ENCODE measurements around the gene SEMA6C. TPM values are rescaled to one million over a fixed set of nuclear protein-coding genes. Genes with fewer than 3 reads are reported as not detected.
A peak's percentile ranks its signal among the peaks of the same experiment; 100 is the strongest.

The SEMA6C gene
- polyA plus RNA-seq, 1 donor (not counting 4 experiments of a cell fraction or from before 2014, with no cell fraction given), result 0.93 TPM

- H3K9ac ChIP-seq (ENCODE audit: control insufficient read depth, extremely low read depth, insufficient read depth, low read length), result no peak overlapping the region
- peaks cover 27% of the 10 kb centered on the region for H3K4me1 ChIP-seq (ENCODE audit: control insufficient read depth, extremely low read depth, insufficient read depth, low read length)
- H3K4me3 ChIP-seq (ENCODE audit: control insufficient read depth in 2 of 3, extremely low read depth in 1 of 3, insufficient read depth in 2 of 3, low read depth in 1 of 3, low read length in 3 of 3), result no peak overlapping the region
- dilution Hi-C loops (cut with MboI; ENCODE audit: extremely low pct_ligation_motif_present, low sequenced_read_pairs), result no loop called here
- H3K9me1 ChIP-seq (ENCODE audit: control insufficient read depth, extremely low read depth, insufficient read depth, low read length), result no peaks in the 10 kb centered on the region
- TF ChIP-seq CTCF (optimal IDR thresholded peaks at IDR 0.05 in 1 of 3, IDR thresholded peaks at IDR 0.05 in 1 of 3, conservative IDR thresholded peaks at IDR 0.05 in 1 of 3; ENCODE audit: extremely low read depth in 1 of 3, insufficient read depth in 2 of 3, low read length in 3 of 3) (no peak), EZH2 (IDR thresholded peaks at IDR 0.05; ENCODE audit: low read length) (no peak)
- H4K20me1 ChIP-seq (ENCODE audit: control insufficient read depth, extremely low read depth, insufficient read depth, low read length), result no peaks in the 10 kb centered on the region
- no peaks in the 10 kb centered on the region for H3K27me3 ChIP-seq (ENCODE audit: control insufficient read depth, extremely low read depth, insufficient read depth, low read length)
- peak overlapping the region; percentile 94 for H3K27ac ChIP-seq (ENCODE audit: control insufficient read depth, insufficient read depth, low read length)
- FAIRE-seq (no peak), DNase-seq (ENCODE audit: low read depth, low spot score) (no peak)
- H3K36me3 ChIP-seq (ENCODE audit: control insufficient read depth in 2 of 2, extremely low read depth in 1 of 2, insufficient read depth in 2 of 2, low read length in 2 of 2), result no peaks in the 10 kb centered on the region
- H3K4me2 ChIP-seq (ENCODE audit: control insufficient read depth, extremely low read depth, insufficient read depth, low read depth, low read length), result peak overlapping the region; percentile 46
- no peaks in the 10 kb centered on the region for H3K9me3 ChIP-seq (ENCODE audit: control insufficient read depth, low read depth, low read length)
- peaks cover 16% of the 10 kb centered on the region for H3K79me2 ChIP-seq (ENCODE audit: control insufficient read depth, insufficient read depth, low read length)
- no peak overlapping the region for H2AFZ ChIP-seq (ENCODE audit: control insufficient read depth, low read length)
Observed at GRCh38 chr1:151193856-151194255, 47.4 kb upstream of the SEMA6C start.

GRCh38 chr1:151193304-151193703, 46.9 kb upstream of the SEMA6C start:
- H2AFZ ChIP-seq (ENCODE audit: control insufficient read depth, low read length), result no peak overlapping the region
- no peaks in the 10 kb centered on the region for H3K9me3 ChIP-seq (ENCODE audit: control insufficient read depth, low read depth, low read length)
- dilution Hi-C loops (cut with MboI; ENCODE audit: extremely low pct_ligation_motif_present, low sequenced_read_pairs), result no loop called here
- H3K4me3 ChIP-seq (ENCODE audit: control insufficient read depth in 2 of 3, extremely low read depth in 1 of 3, insufficient read depth in 2 of 3, low read depth in 1 of 3, low read length in 3 of 3), result no peak overlapping the region
- no peak overlapping the region for H3K4me2 ChIP-seq (ENCODE audit: control insufficient read depth, extremely low read depth, insufficient read depth, low read depth, low read length)
- no peak overlapping the region for H3K9ac ChIP-seq (ENCODE audit: control insufficient read depth, extremely low read depth, insufficient read depth, low read length)
- no peak for TF ChIP-seq EZH2 (IDR thresholded peaks at IDR 0.05; ENCODE audit: low read length)
- no peak for TF ChIP-seq CTCF (optimal IDR thresholded peaks at IDR 0.05 in 1 of 3, IDR thresholded peaks at IDR 0.05 in 1 of 3, conservative IDR thresholded peaks at IDR 0.05 in 1 of 3; ENCODE audit: extremely low read depth in 1 of 3, insufficient read depth in 2 of 3, low read length in 3 of 3)
- peaks cover 32% of the 10 kb centered on the region for H3K4me1 ChIP-seq (ENCODE audit: control insufficient read depth, extremely low read depth, insufficient read depth, low read length)
- H4K20me1 ChIP-seq (ENCODE audit: control insufficient read depth, extremely low read depth, insufficient read depth, low read length), result no peaks in the 10 kb centered on the region
- H3K9me1 ChIP-seq (ENCODE audit: control insufficient read depth, extremely low read depth, insufficient read depth, low read length), result no peaks in the 10 kb centered on the region
- H3K79me2 ChIP-seq (ENCODE audit: control insufficient read depth, insufficient read depth, low read length), result peaks cover 17% of the 10 kb centered on the region
- no peaks in the 10 kb centered on the region for H3K27me3 ChIP-seq (ENCODE audit: control insufficient read depth, extremely low read depth, insufficient read depth, low read length)
- no peak for FAIRE-seq
- no peak for DNase-seq (ENCODE audit: low read depth, low spot score)
- no peaks in the 10 kb centered on the region for H3K36me3 ChIP-seq (ENCODE audit: control insufficient read depth in 2 of 2, extremely low read depth in 1 of 2, insufficient read depth in 2 of 2, low read length in 2 of 2)
- no peak overlapping the region for H3K27ac ChIP-seq (ENCODE audit: control insufficient read depth, insufficient read depth, low read length)
